HepG2 (cell line): Measurements from ENCODE around the gene TUBB2B. TPM values are rescaled to one million over a fixed set of nuclear protein-coding genes. Genes with fewer than 3 reads are reported as not detected.
A peak's percentile ranks its signal among the peaks of the same experiment; 100 is the strongest.

Experiments
- AFF4 ChIP-seq: sonication (generic); formaldehyde crosslinking; IDR thresholded peaks from 2 replicates; pipeline ENCODE4 v1.4.0; 2020; ENCODE audit warnings: missing genetic modification reagents
- AKNA ChIP-seq: sonication (generic); formaldehyde crosslinking; IDR thresholded peaks from 2 replicates; pipeline ENCODE4 v1.4.0; 2020; ENCODE audit warnings: missing genetic modification reagents, borderline replicate concordance
- ELK4 ChIP-seq: sonication (generic); formaldehyde crosslinking; IDR thresholded peaks from 2 replicates; pipeline ENCODE4 v1.9.0; 2021; ENCODE audit warnings: missing genetic modification reagents, borderline replicate concordance
- MEF2D ChIP-seq: sonication (generic); formaldehyde crosslinking; IDR thresholded peaks from 2 replicates; pipeline ENCODE4 v1.5.1; 2020; ENCODE audit warnings: mild to moderate bottlenecking, missing genetic modification reagents
- MYC ChIP-seq: sonication (generic); formaldehyde crosslinking; IDR thresholded peaks from 2 replicates; pipeline ENCODE4 v1.9.0; 2021; ENCODE audit warnings: missing genetic modification reagents, borderline replicate concordance
- NFYC ChIP-seq: IDR thresholded peaks from 2 replicates; pipeline ENCODE4 v1.6.1; 2016; ENCODE audit warnings: missing genetic modification reagents, missing compliant biosample characterization
- NPAS2 ChIP-seq: sonication (generic); formaldehyde crosslinking; IDR thresholded peaks from 2 replicates; pipeline ENCODE4 v1.8.0; 2022; ENCODE audit warnings: mild to moderate bottlenecking, missing genetic modification reagents, borderline replicate concordance
- SOX13 ChIP-seq, 3 experiments: fragments of 450-650 bp in 1 of 3; sonication (generic) in 1 of 3; formaldehyde crosslinking in 1 of 3; IDR thresholded peaks in 2 of 3; conservative IDR thresholded peaks in 1 of 3; 2 replicates each; pipeline versions ENCODE4 v1.5.0 to v1.6.1; 2016 to 2020; ENCODE audit warnings: antibody characterized with exemption in 1 of 3, mild to moderate bottlenecking in 1 of 3, missing compliant biosample characterization in 1 of 3, missing genetic modification reagents in 1 of 3, moderate library complexity in 1 of 3
- STAT5B ChIP-seq: sonication (generic); formaldehyde crosslinking; IDR thresholded peaks from 2 replicates; pipeline ENCODE4 v1.4.0; 2020; ENCODE audit warnings: missing genetic modification reagents
- XBP1 ChIP-seq: sonication (generic); formaldehyde crosslinking; IDR thresholded peaks from 2 replicates; pipeline ENCODE4 v1.5.0; 2020; ENCODE audit warnings: missing genetic modification reagents
- ZIK1 ChIP-seq: sonication (generic); formaldehyde crosslinking; IDR thresholded peaks from 2 replicates; pipeline ENCODE4 v1.5.0; 2020; ENCODE audit warnings: mild to moderate bottlenecking, low read depth, missing genetic modification reagents, borderline replicate concordance
- ZNF225 ChIP-seq: sonication (generic); formaldehyde crosslinking; IDR thresholded peaks from 2 replicates; pipeline ENCODE4 v1.4.0; 2020; ENCODE audit warnings: mild to moderate bottlenecking, missing genetic modification reagents
- ZNF713 ChIP-seq: sonication (generic); formaldehyde crosslinking; IDR thresholded peaks from 2 replicates; pipeline ENCODE4 v1.4.0; 2020; ENCODE audit warnings: mild to moderate bottlenecking, missing genetic modification reagents
- ZNF720 ChIP-seq: sonication (generic); formaldehyde crosslinking; IDR thresholded peaks from 2 replicates; pipeline ENCODE4 v1.4.0; 2020; ENCODE audit warnings: missing genetic modification reagents
- ZNF770 ChIP-seq: sonication (generic); formaldehyde crosslinking; IDR thresholded peaks from 2 replicates; pipeline ENCODE4 v1.5.0; 2020; ENCODE audit warnings: mild to moderate bottlenecking, missing genetic modification reagents
- ZNF879 ChIP-seq: sonication (generic); formaldehyde crosslinking; IDR thresholded peaks from 2 replicates; pipeline ENCODE4 v1.8.1; 2023; ENCODE audit warnings: missing genetic modification reagents
- polyA plus RNA-seq, 8 experiments: library from polyadenylated mRNA; depleted of rRNA in 3 of 8; stranded (reverse) in 7 of 8; unstranded in 1 of 8; fragments of >200 nt; fragmentation: Illumina TruSeq in 4 of 8; extraction: Trizol in 4 of 8; gene quantifications; 2 replicates each; pipeline versions ENCODE4 v1.2.1 to v1.2.3, GENCODE V29; 2011 to 2016; ENCODE audit warnings: low read depth in 4 of 8, missing spikeins in 1 of 8, mixed read lengths in 1 of 8; ENCODE audit not compliant: insufficient read depth in 1 of 8
- total RNA-seq, 5 experiments: library from RNA; depleted of rRNA; stranded (reverse); fragments of >200 nt; fragmentation: Illumina TruSeq; extraction: Trizol; gene quantifications; 2 replicates each; pipeline ENCODE4 v1.2.3, GENCODE V29; 2016; ENCODE audit warnings: low read depth in 1 of 5

TUBB2B gene
- total and polyA plus RNA-seq, 2 of the 13 experiments (the other 11 are each of a cell fraction or from before 2014, with no cell fraction given) = 10.3 to 23.6 TPM

- no peak for TF ChIP-seq AKNA (CRISPR knock-in tag)
- no peak for TF ChIP-seq SOX13 (IDR thresholded peaks at IDR 0.05)
- peak in 1 of 2 experiments; percentile 7; a peak in 1 of 4 replicates for TF ChIP-seq SOX13 (CRISPR knock-in tag; conservative IDR thresholded peaks at IDR 0.05 in 1 of 2, IDR thresholded peaks at IDR 0.05 in 1 of 2)
- TF ChIP-seq ELK4 (CRISPR knock-in tag) = no peak
- TF ChIP-seq MEF2D (CRISPR knock-in tag) = no peak
- TF ChIP-seq AFF4 (CRISPR knock-in tag) = no peak
- no peak for TF ChIP-seq XBP1
- peak; percentile 50; the same call in 1 of the 2 replicates for TF ChIP-seq MYC
- TF ChIP-seq NFYC (CRISPR knock-in tag) = no peak
- no peak for TF ChIP-seq ZIK1 (CRISPR knock-in tag)
- TF ChIP-seq ZNF879 (CRISPR knock-in tag) = no peak
- TF ChIP-seq ZNF770 = no peak
- TF ChIP-seq ZNF225 (CRISPR knock-in tag) = no peak
- no peak for TF ChIP-seq ZNF720 (CRISPR knock-in tag)
- no peak for TF ChIP-seq STAT5B (CRISPR knock-in tag)
- TF ChIP-seq NPAS2 (CRISPR knock-in tag) = no peak
- no peak for TF ChIP-seq ZNF713 (CRISPR knock-in tag)
These were observed 20.0 kb upstream of the TUBB2B start (continued) for GRCh38 chr6:3247255-3248146.
